GM21825 (cell line): ENCODE measurements around the gene IFIT1B.
A peak's percentile ranks its signal among the peaks of the same experiment; 100 is the strongest.
"Not testable (repeated sequence)": the region's sequence is repeated elsewhere in the genome, so short reads cannot be mapped to it uniquely, and the experiment has no call there.

Experiments used
- ATAC-seq: cut with Tn5 transposase; IDR thresholded peaks from one replicate; pipeline ENCODE4 v1.9.1; 2021; ENCODE audit warnings: mild to moderate bottlenecking, moderate library complexity; ENCODE audit not compliant: unreplicated experiment

IFIT1B gene, protein sequence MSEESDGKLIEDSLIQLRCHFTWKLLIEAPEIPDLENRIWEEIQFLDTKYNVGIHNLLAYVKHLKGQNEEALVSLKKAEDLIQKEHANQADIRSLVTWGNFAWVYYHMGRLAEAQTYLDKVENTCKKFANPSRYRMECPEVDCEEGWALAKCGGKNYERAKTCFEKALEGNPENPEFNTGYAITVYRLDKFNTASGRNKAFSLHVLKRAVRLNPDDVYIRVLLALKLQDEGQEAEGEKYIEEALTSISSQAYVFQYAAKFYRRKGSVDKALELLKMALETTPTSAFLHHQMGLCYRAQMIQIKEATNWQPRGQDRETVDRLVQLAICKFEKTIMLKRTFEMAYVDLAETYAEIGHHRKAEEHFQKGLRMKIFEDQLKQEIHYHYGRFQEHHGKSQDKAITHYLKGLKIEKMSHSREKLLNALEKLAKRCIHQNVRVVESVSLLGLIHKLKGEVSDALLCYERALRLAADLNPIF

DNA sequence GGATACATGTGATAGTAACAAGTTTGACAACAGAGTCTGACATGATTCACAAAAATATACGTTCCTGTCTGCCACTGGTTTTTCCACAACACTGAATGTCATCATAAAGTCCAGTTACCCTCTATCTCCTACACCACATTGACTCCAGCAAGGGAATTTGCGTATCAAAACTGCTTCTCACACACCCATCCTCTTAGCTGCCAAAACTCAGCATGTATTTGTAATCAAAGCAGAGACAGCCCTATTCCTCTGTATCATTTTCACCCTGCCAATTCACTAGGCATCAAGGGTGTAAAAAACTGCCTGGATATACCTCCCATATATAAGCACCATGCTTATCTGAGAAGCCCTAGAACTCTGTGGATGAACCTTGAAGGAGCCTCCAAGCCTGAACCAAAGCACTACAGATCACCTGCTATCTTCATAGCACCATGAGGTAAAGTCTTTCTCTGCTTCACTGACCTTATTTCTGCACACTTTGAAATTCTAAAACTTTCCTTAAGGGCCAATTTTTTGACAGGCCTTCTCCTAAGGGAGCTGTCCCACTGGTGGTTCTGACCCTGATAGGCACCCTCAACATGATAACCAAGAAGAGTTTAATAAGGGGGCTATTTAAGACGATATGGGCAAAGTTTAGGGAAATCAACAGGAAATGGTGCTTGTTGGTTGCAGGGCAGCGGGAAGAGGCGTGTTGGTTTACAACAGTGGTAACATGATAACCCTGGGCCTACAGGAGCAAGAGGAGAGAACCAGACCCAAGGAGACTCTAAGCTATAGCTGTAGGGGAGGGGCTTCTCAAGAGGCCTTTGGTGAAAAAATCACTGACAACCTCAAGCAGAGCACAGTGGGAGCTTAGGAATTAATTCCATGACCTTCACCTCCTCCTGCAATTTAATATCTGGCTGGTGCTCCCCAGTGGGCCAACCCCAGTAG lies at the start of gene IFIT1B:
Gene IFIT1B, plus strand, starts transcription at position 352 of the 933 bp plus-strand sequence. Its CDS starts 80 bp downstream, at position 432.
- no peak for ATAC-seq

DNA sequence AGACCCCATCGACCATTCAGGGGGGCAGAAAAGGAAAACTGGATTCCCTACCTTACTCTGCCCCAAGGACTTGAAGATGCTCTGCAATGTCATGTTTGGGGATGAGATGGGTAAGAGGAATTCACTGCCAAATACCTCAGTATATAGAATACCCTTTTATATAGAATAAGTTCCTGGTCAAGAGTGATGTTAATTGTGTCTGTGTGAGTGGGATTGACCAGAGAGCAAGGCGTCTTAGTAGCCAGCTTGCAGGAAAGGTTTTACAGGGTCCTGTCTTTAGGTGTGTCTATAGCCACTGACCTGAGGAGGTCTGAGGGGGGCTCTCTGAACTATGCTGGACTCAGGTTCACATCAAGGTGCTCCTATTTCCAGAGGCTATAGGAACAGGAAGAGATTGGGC lies 48.7 kb upstream of the IFIT1B start:
- ATAC-seq = no peak

DNA sequence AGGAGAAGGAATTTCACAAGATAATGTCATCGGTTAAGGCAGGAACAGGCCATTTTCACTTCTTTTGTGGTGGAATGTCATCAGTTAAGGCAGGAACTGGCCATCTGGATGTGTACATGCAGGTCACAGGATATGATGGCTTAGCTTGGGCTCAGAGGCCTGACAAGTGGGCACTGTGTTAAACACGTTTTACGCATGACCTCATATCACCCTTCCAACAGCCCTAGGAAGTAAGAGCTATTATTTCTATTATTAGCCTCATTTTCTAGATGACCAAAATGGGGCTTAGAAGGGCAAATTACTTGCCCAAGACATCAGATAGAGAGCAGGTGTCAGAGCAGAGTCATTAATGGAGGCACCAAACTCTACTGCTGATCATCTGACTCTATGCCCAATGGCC lies 47.8 kb upstream of the IFIT1B start:
- ATAC-seq = not testable (repeated sequence)

DNA sequence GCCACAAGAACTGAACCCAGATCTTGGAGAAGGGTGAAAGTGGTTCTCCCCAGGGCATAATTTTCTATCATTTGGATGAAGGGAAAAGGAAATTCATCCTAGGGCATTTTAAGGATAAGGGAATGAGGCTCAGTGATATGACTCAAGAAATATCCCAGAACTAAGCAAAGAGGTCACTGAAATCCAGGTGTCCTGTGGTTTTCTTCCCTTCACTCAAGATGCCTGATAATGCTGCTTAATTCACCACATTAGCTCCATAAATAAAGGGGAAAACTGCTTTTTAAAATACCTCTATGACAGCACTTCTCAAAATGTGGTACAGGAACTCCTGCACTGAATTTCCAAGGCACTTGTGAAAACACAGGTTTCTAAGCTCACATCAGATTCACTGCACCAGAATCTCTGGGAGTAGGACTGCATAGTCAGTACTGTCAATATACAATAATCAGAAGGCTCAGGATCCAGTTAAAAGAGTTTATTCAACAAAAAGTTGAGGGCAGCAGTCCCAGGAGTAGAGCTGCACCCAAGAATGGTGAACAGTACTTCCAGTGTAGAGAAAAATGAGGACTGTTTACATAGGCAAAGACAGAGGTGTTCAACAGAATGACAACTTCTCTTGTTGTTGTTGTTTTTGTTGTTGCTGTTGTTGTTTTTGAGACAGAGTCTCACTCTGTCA lies 47.2 kb upstream of the IFIT1B start:
- ATAC-seq = no peak

DNA sequence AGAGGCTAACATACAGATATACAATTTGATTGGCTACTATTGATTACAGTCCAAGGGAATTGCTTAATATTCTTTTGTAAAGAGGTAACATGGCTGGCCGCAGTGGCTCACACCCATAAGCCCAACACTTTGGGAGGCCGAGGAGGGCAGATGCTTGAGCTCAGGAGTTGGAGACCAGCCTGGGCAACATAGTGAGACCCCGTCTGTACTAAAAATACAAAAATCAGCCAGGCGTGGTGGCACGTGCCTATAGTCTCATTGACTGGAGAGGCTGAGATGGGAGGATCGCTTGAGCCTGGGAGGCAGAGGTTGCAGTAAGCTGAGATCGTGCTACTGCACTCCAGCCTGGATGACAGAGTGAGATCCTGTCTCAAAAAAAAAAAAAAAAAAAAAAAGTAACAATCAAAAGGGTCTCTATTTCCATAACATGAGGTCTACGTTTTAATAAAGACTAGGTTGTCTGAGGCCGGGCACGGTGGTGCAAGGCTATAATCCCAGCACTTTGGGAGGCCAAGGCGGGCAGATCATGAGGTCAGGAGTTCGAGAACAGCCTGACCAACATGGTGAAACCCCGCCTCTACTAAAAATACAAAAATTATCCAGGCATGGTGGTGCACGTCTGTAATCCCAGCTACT lies 46.3 kb upstream of the IFIT1B start:
- not testable (repeated sequence) for ATAC-seq

DNA sequence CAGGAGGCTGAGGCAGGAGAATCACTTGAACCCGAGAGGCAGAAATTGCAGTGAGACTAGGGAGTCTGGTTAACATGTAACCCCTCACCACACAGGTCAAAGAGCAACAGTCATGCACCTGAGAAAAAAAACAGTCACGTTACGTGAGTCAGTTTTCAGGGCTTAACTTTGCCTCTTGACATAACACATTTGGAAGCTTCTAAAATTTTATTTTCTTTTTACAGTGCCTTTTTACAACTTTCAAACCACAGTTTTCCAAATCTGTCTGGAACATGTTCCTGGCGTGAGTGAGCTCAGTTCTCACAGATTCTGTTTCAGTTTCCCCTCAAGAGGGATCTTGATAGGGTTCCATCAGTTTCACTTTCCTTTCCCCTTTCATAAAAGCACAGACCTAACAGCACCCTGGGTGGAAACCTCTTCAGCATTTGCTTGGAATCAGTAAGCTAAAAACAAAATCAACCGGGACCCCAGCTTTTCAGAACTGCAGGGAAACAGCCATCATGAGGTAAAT lies 45.7 kb upstream of the IFIT1B start:
- peak; percentile 46 for ATAC-seq

DNA sequence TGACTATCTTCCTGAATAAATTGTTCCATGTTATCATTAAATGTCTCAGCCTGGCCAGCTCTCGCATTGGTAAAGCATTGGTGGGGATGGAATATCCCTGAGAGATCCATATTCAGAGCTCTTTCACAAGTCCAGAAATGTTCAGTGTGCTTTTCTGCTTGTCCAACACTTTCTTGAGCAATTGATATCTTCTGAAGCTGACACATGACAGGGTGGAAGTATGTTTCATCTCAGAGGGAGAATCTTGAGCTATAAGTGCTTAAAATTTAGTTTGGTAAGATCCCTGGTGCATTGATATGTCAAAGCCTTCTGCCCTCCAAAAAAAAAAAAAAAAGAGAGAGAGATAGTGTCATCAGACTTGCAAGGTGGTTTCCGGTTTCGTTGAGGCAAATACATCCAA lies 42.6 kb upstream of the IFIT1B start:
- ATAC-seq = no peak

DNA sequence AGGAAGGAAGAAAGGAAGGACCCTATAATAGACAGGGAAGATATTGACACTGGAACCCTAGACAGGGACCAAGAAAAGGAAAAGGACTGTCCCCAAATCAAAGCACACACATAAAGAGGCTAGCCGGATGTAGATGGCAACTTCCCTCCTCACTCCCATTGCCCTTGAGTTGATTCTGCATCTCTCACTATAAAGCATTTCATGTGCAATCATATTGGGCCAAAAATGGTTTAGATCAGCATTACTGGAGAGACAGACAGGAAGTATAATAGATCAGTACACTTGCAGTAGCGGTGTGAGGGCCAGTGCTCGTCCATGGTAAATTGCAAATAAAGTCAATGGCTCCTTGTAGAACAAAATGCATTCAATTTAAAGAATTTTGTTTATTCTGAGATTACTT lies 41.6 kb upstream of the IFIT1B start:
- ATAC-seq = no peak

DNA sequence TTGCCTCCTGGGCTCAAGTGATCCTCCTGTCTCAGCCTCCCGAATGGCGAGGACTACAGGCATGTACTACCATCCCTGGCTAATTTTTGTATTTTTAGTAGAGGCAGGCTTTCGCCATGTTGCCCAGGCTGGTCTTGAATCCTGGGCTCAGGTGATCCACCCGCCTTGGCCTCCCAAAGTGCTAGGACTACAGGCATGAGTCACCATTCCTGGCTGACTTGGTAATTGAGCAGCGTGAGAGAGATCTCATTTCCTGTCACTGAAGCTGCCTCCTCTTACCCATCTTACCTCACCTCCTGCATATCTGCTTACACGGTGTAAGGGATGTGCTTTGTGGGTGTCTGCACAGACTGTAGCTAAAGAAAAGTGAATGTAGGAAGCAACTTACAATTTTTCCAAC lies 40.4 kb upstream of the IFIT1B start:
- ATAC-seq = no peak

DNA sequence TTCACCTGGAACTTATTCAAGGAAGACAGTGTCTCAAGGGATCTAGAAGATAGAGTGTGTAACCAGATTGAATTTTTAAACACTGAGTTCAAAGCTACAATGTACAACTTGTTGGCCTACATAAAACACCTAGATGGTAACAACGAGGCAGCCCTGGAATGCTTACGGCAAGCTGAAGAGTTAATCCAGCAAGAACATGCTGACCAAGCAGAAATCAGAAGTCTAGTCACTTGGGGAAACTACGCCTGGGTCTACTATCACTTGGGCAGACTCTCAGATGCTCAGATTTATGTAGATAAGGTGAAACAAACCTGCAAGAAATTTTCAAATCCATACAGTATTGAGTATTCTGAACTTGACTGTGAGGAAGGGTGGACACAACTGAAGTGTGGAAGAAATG lies 39.1 kb upstream of the IFIT1B start:
- ATAC-seq = no peak

DNA sequence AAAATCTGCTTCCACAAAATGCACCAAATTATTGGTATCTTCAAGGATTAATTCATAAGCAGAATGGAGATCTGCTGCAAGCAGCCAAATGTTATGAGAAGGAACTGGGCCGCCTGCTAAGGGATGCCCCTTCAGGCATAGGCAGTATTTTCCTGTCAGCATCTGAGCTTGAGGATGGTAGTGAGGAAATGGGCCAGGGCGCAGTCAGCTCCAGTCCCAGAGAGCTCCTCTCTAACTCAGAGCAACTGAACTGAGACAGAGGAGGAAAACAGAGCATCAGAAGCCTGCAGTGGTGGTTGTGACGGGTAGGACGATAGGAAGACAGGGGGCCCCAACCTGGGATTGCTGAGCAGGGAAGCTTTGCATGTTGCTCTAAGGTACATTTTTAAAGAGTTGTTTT lies 38.0 kb upstream of the IFIT1B start:
- no peak for ATAC-seq

DNA sequence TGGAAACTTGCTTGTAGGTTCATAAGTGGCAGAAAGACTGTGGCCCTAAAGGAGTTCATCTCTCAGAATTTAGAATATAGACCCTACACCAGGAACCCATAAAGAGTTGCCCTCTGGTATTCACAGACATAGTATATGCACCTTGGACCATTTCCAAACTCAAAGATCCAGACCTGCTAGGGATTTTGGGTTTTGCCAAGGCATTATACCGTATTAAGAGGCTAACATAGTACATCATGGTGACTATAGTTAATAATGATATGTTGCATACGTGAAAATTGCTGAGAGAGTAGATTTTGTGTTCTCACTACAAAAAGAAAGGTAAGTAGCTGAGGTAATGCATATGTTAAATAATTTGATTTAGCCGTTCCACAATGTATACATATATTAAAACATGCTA lies 36.2 kb upstream of the IFIT1B start:
- no peak for ATAC-seq

DNA sequence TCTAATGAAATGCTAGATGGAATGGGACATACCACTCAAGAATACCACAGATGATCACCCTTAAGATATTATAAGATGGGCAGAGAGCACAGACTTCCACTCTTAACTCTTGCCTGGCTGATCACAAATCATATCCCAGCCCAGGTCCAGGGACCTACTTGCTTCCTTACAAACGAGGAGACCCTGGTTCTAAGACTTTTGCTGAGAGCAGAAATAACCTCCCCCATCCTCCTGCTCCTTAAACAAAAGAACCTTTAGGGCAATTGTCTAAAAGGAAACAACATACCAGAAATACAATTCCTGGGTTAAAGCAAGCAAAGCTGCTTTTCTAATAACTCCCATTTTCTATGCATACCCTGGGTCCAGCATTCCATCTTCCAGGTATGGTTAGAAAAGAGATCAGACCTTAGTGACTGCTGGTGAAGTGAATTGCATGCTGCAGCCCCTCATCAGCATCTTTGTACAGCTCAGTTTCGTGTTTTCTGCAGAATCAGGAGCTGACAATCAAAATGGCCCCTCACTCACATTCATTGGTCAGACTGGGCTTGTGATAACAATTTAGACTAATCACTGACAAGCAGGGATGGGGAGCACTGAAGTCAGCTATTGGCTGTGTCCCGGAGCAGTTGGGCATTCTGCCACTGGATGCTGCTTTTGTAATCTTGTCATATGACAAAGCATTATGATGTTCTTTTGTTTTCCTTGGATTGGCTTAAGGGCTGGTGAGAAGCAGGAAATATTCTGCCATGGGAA lies 35.5 kb upstream of the IFIT1B start:
- no peak for ATAC-seq

DNA sequence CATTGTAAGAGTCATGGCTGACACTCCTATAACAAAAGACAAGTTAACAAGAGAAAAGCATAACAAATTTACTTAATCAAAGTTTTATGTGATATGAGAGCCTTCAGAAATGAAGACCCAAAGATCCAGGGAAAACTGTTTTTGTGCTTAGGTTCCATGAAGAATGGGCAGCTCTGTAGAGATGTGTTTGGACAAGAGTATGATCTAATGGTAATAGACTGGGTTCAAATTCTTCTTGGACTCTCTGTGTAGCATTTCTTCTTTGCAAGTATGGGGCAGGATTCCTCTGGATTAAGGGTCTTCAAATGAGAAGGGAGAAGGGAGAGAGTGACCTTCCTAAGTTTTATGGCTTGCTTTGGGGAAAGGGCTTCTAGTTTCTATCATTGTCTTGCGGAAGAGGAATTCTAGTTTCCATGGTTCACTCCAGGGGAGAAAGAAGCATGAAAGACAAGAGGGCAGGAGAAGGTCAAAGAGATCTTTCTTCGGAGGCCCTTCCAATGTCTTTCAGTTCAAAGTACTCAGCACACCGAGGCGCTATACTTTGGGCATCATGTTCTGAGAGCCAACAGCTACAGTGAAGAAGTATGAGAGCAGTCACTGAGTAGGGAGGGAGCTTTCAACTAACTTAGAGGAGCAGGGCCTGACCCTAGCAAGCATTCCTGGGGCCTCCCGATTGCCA lies 34.6 kb upstream of the IFIT1B start:
- ATAC-seq = no peak

DNA sequence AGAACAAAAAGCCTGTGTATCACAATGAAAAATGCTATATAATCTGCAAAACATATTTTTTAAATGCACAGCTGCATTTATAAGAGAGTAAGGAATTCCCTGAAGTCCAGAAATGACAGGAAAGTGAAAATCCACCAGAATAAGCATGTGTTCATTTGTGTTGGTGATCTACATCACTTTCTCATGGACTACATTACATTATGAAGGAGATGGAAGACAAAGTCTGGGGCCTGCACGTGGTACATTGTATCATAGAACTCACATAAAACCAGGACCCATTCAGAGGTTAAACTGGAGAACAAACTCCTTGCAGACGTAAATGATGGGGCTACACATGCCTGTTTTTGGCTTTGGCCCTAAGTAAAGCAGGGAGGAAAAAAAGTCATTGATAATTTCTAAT lies 33.7 kb upstream of the IFIT1B start:
- no peak for ATAC-seq

DNA sequence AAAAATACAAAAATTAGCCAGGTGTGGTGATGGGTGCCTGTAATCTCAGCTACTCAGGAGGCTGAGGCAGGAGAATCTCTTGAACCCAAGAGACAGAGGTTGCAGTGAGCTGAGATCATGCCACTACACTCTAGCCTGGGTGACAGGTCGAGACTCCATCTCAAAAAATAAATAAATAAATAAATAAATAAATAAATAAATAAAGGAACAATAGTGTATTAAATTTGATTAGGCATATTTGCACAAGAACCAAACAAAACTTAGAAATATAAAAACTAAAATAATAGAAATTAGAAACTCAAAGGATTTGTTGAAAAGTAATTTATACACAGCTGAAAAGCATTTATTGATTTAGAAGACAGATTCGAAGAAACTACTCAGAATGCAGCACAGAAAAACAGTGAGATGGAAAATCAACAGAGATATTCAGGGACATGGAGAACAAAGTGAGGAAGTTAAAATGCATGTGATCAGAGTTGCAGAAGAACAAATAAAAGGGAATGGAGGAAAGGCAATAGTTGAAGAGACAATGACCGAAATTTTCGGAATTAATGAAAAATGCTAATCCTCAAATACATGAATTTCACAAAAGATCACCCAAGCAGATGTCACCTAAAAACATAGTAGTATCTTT lies 32.4 kb upstream of the IFIT1B start:
- no peak for ATAC-seq

DNA sequence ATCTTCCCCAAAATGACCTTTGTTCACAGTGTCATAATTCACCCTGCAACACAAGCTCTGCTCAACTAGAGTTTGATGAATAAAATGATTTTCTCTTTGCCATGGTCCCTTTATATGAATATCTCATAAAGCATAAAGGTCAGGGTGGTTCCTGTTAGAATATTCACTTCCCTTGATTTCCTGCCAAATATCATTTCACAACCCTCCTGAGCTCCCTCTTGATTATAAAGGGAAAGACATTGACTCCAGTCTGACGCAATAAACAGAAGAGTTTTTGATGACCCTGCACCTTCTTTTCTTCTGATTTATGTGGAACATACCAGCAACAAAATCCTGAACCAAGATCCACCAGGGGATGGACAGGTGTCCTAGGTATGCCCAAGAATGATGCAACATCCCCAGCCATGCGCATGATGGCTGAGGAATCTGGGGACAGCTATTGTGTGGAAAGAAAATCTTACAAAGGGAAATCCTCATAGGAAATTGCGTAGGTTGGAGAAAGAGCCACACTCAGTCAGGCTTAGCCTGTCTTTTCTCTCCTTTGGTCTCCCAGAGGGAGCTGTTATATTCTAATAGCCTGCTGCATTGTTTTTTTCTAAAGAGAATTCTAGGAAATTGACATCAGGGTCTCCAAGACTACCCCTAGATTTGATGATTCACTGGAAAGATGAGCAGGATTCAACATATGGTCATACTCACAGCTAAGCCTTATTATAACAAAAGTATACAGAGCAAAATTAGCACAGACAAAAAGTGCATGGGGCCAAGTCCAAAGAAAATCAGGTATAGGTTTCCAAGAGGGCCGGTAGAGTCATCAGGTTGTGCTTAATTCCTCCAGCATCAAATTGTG lies 31.2 kb upstream of the IFIT1B start:
- no peak for ATAC-seq
